Neural progenitor cell (in vitro differentiated cells): Measurements from ENCODE around the gene SCN1A.

Source experiments
- CTCF ChIP-seq: fragments of 200-600 bp; sonication (generic); IDR thresholded peaks from 2 replicates; pipeline ENCODE4 v1.5.1; 2017; ENCODE audit warnings: antibody characterized with exemption, mild to moderate bottlenecking
- EZH2 ChIP-seq: fragments of 200-600 bp; sonication (generic); IDR thresholded peaks from 2 replicates; pipeline ENCODE4 v1.6.1; 2017; ENCODE audit warnings: antibody characterized with exemption, mild to moderate bottlenecking, moderate library complexity
- EZH2phosphoT487 ChIP-seq: fragments of 200-600 bp; sonication (generic); IDR thresholded peaks from 2 replicates; pipeline ENCODE4 v1.6.1; 2017; ENCODE audit warnings: antibody characterized with exemption

GRCh38 chr2:166134252-166135151, 6.7 kb upstream of the SCN1A start:
- TF ChIP-seq CTCF (no peak), EZH2 (no peak), EZH2phosphoT487 (no peak)
